PFSK-1 (cell line): ENCODE measurements around the gene CTDNEP1.

ENCODE experiments used
- REST ChIP-seq, 2 experiments: IDR thresholded peaks; 2 replicates each; pipeline versions ENCODE4 v1.6.1 to v1.8.0; 2011 to 2012; ENCODE audit warnings: low read depth in 2 of 2, low read length in 2 of 2, control low read depth in 1 of 2, inconsistent platforms in 1 of 2, mild to moderate bottlenecking in 1 of 2, moderate library complexity in 1 of 2; ENCODE audit not compliant: insufficient read depth in 1 of 2
- TAF1 ChIP-seq: IDR thresholded peaks from 2 replicates; pipeline ENCODE4 v1.6.1; 2012; ENCODE audit warnings: low read length, control low read depth, borderline replicate concordance; ENCODE audit not compliant: insufficient read depth

GRCh38 chr17:7226721-7227710 lies 24.5 kb downstream of the CTDNEP1 start:
- TF ChIP-seq REST (IDR thresholded peaks at IDR 0.05; ENCODE audit: insufficient read depth in 1 of 2, low read depth in 2 of 2, low read length in 2 of 2), result no peak
- TF ChIP-seq TAF1, result no peak
